ENCODE data around the gene S100A7A. TPM values are rescaled to one million over a fixed set of nuclear protein-coding genes. Genes with fewer than 3 reads are reported as not detected.
A peak's percentile ranks its signal among the peaks of the same experiment; 100 is the strongest.
"Not testable (repeated sequence)": the region's sequence is repeated elsewhere in the genome, so short reads cannot be mapped to it uniquely, and the experiment has no call there.

The S100A7A gene
- total and polyA plus RNA-seq, 9 donors, result not detected

GRCh38 chr1:153456396-153456795, 40.1 kb downstream of the S100A7A start:
- no peaks in the 10 kb centered on the region for H3K9me3 ChIP-seq
- no peak for TF ChIP-seq EP300 (IDR thresholded peaks at IDR 0.05)
- no peak for TF ChIP-seq POLR2A (IDR thresholded peaks at IDR 0.05)
- no peak for TF ChIP-seq CTCF (IDR thresholded peaks at IDR 0.05)

GRCh38 chr1:153459655-153460054, 43.3 kb downstream of the S100A7A start:
- Histone ChIP-seq H3K36me3 (no peaks in the 10 kb centered on the region), H3K4me1 (ENCODE audit: insufficient read depth) (no peaks in the 10 kb centered on the region), H3K27ac (no peak overlapping the region), H3K4me3 (no peak overlapping the region), H3K27me3 (no peaks in the 10 kb centered on the region), H3K9me3 (no peaks in the 10 kb centered on the region)
- DNase-seq, result no peak
- intact Hi-C loops (cut with DNase I), result no loop called here
- WGBS, 3 donors, result 55 to 77% (median 62%) methylated on average over 2 of the region's 2 CpGs
- TF ChIP-seq EP300 (IDR thresholded peaks at IDR 0.05), result no peak
- no peak for TF ChIP-seq POLR2A (IDR thresholded peaks at IDR 0.05)
- no peak for TF ChIP-seq CTCF (IDR thresholded peaks at IDR 0.05)

More at GRCh38 chr1:153456396-153456795, 40.1 kb downstream of the S100A7A start:
- Histone ChIP-seq H3K36me3 (no peaks in the 10 kb centered on the region), H3K4me3 (no peak overlapping the region), H3K4me1 (ENCODE audit: insufficient read depth) (no peaks in the 10 kb centered on the region), H3K27ac (no peak overlapping the region), H3K27me3 (no peaks in the 10 kb centered on the region)
- 42 to 65% (median 60%) methylated on average over 1 of the region's 1 CpG for WGBS, 3 donors
- no peak for DNase-seq
- intact Hi-C loops (cut with DNase I), result no loop called here

- Histone ChIP-seq H3K36me3 (no peaks in the 10 kb centered on the region), H3K27me3 (no peaks in the 10 kb centered on the region), H3K4me3 (no peak within 1 kb of the TSS), H3K4me1 (ENCODE audit: insufficient read depth) (no peaks in the 10 kb centered on the region), H3K9me3 (no peaks in the 10 kb centered on the region), H3K27ac (no peak within 1 kb of the TSS)
- intact Hi-C loops (cut with DNase I), result no loop called here
- TF ChIP-seq POLR2A (IDR thresholded peaks at IDR 0.05) (no peak), CTCF (IDR thresholded peaks at IDR 0.05) (no peak), EP300 (IDR thresholded peaks at IDR 0.05) (no peak)
- no peak for DNase-seq
- 84 to 90% (median 86%) methylated on average over 4 of the region's 4 CpGs for WGBS, 3 donors
These were observed 44.2 kb downstream of the S100A7A start, which contains the start of gene S100A7 for GRCh38 chr1:153460551-153460950. S100A7 (minus strand) TSS chr1:153460651; CDS start chr1:153459013, 1,638 bp downstream.

- DNase-seq; H3K4me1 ChIP-seq (ENCODE audit: insufficient read depth); H3K27ac ChIP-seq; H3K27me3 ChIP-seq; intact Hi-C loops (cut with DNase I); H3K9me3 ChIP-seq; H3K36me3 ChIP-seq; H3K4me3 ChIP-seq: not testable (repeated sequence)
These were observed 46.4 kb downstream of the S100A7A start for GRCh38 chr1:153462741-153463140.

GRCh38 chr1:153465811-153466636, 49.7 kb downstream of the S100A7A start:
- WGBS, 3 donors, result 35 to 45% (median 42%) methylated on average over 22 to 23 of the region's 23 CpGs
- H3K4me3 ChIP-seq, result no peak overlapping the region
- peak; percentile 38 to 72 (median 59) for DNase-seq
- no peaks in the 10 kb centered on the region for H3K27me3 ChIP-seq
- intact Hi-C loops (cut with DNase I), result no loop called here
- no peak overlapping the region for H3K27ac ChIP-seq
- peaks cover 5% of the 10 kb centered on the region for H3K4me1 ChIP-seq (ENCODE audit: insufficient read depth)
- TF ChIP-seq CTCF (IDR thresholded peaks at IDR 0.05) (peak in 2 of 3 donors; percentile 44 to 47), POLR2A (IDR thresholded peaks at IDR 0.05) (no peak)
- H3K9me3 ChIP-seq, result no peaks in the 10 kb centered on the region
- H3K36me3 ChIP-seq, result no peaks in the 10 kb centered on the region

Data from ovary (tissue), 9 donors.